GM23248 (cell line): Measurements from ENCODE around the gene TMTC3. TPM values are rescaled to one million over a fixed set of nuclear protein-coding genes. Genes with fewer than 3 reads are reported as not detected.
"Not testable (repeated sequence)": the region's sequence is repeated elsewhere in the genome, so short reads cannot be mapped to it uniquely, and the experiment has no call there.

Source experiments
- DNase-seq: peaks from one replicate; pipeline ENCODE4 v3.0.0-alpha.2; 2015
- H2AFZ ChIP-seq: fragments of 200-600 bp; sonication (generic); 2 replicates; pipeline ENCODE4 v1.6.1; 2016; ENCODE audit warnings: antibody characterized with exemption
- H3F3A ChIP-seq: fragments of 200-600 bp; sonication (generic); 2 replicates; pipeline ENCODE4 v1.6.1; 2016; ENCODE audit warnings: mild to moderate bottlenecking, antibody characterized with exemption, mixed run types; ENCODE audit not compliant: insufficient read depth
- H3K27ac ChIP-seq: fragments of 200-600 bp; sonication (generic); 2 replicates; pipeline ENCODE4 v1.5.1; 2016; ENCODE audit warnings: mild to moderate bottlenecking
- H3K27me3 ChIP-seq: fragments of 200-600 bp; sonication (generic); replicated peaks from 2 replicates; pipeline ENCODE4 v1.6.1; 2016; ENCODE audit warnings: mild to moderate bottlenecking; ENCODE audit not compliant: insufficient read depth
- H3K36me3 ChIP-seq: fragments of 200-600 bp; sonication (generic); 2 replicates; pipeline ENCODE4 v1.6.1; 2016; ENCODE audit warnings: low read depth, mild to moderate bottlenecking
- H3K4me1 ChIP-seq: fragments of 200-600 bp; sonication (generic); 2 replicates; pipeline ENCODE4 v1.6.1; 2016; ENCODE audit warnings: mild to moderate bottlenecking; ENCODE audit not compliant: insufficient read depth
- H3K4me2 ChIP-seq: fragments of 200-600 bp; sonication (generic); one replicate; pipeline ENCODE4 v1.6.1; 2016; ENCODE audit warnings: mild to moderate bottlenecking; ENCODE audit not compliant: unreplicated experiment
- H3K4me3 ChIP-seq: fragments of 200-600 bp; sonication (generic); 2 replicates; pipeline ENCODE4 v1.5.1; 2016; ENCODE audit warnings: mild to moderate bottlenecking
- H3K79me2 ChIP-seq: fragments of 200-600 bp; sonication (generic); 2 replicates; pipeline ENCODE4 v1.6.1; 2016; ENCODE audit warnings: mild to moderate bottlenecking; ENCODE audit not compliant: insufficient read depth
- H3K9ac ChIP-seq: fragments of 200-600 bp; sonication (generic); 2 replicates; pipeline ENCODE4 v1.6.1; 2016; ENCODE audit warnings: mild to moderate bottlenecking
- H3K9me2 ChIP-seq: fragments of 200-600 bp; sonication (generic); 2 replicates; pipeline ENCODE4 v1.6.1; 2016; ENCODE audit warnings: mixed run types, mild to moderate bottlenecking, moderate library complexity; ENCODE audit not compliant: insufficient read depth
- H3K9me3 ChIP-seq: fragments of 200-600 bp; sonication (generic); one replicate; pipeline ENCODE4 v1.6.1; 2017; ENCODE audit warnings: low read depth
- H4K20me1 ChIP-seq: fragments of 200-600 bp; sonication (generic); 2 replicates; pipeline ENCODE4 v1.6.0; 2016; ENCODE audit not compliant: insufficient read depth
- EZH2 ChIP-seq: fragments of 200-600 bp; sonication (generic); IDR thresholded peaks from 2 replicates; pipeline ENCODE4 v1.6.1; 2018; ENCODE audit warnings: antibody characterized with exemption, mild to moderate bottlenecking; ENCODE audit not compliant: insufficient read depth, poor library complexity, severe bottlenecking
- EZH2phosphoT487 ChIP-seq: fragments of 200-600 bp; sonication (generic); IDR thresholded peaks from 2 replicates; pipeline ENCODE4 v1.6.1; 2018; ENCODE audit warnings: antibody characterized with exemption, moderate library complexity, mild to moderate bottlenecking, low read depth; ENCODE audit not compliant: insufficient read depth
- WGBS, 2 experiments: methylation state at CpG; one replicate each; pipeline ENCODE4 v1.1.6; 2015 to 2017; ENCODE audit warnings: low lambda C conversion rate in 2 of 2, low coverage in 1 of 2; ENCODE audit errors: missing lambda C conversion rate in 2 of 2; 5-methylcytosine and 5-hydroxymethylcytosine counted together
- in situ Hi-C: fragments of 300-500 bp; cut with MboI; formaldehyde crosslinking; loops from 2 replicates; pipeline ENCODE4 v1.15.0; 2020
- polyA plus RNA-seq: library from polyadenylated mRNA; unstranded; fragments of >200 nt; fragmentation: Nextera tagmentation; extraction: Ambion mirVana; gene quantifications from 2 replicates; pipeline ENCODE4 v1.2.1, GENCODE V29; 2016
- total RNA-seq: library from RNA; depleted of rRNA; stranded (reverse); fragments of >200 nt; shearing (Covaris generic); gene quantifications from 2 replicates; pipeline ENCODE4 v1.2.3, GENCODE V29; 2014

The TMTC3 gene
- total and polyA plus RNA-seq, 2 experiments from 2014 or later = 35.7 to 59.1 TPM

DNA sequence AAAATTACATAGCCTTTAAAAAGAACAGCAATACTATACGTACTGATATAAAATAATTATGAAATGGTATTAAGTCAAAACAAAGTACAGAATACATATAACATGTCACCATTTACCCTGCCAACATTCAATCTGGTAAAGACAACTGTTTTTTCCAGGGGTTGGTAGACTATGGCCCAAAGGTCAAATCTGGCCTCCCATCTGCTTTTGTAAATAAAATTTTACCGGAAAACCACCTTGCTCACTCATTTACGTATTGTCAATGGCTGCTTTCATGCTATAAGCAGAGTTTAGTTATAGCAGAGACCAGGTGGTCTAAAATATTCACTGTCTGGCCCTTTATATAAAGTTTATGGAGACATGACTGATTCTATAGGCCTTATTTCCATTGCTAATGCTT, 14.3 kb upstream of the TMTC3 start:
- Histone ChIP-seq H4K20me1 (no peaks in the 10 kb centered on the region), H3K36me3 (peaks cover 35% of the 10 kb centered on the region), H3K27me3 (no peaks in the 10 kb centered on the region), H3K4me2 (no peak overlapping the region), H3K9me2 (no peaks in the 10 kb centered on the region), H2AFZ (no peak overlapping the region), H3K9ac (no peak overlapping the region), H3F3A (no peaks in the 10 kb centered on the region), H3K4me3 (no peak overlapping the region), H3K9me3 (no peaks in the 10 kb centered on the region), H3K27ac (no peak overlapping the region), H3K79me2 (no peaks in the 10 kb centered on the region), H3K4me1 (no peaks in the 10 kb centered on the region)
- DNase-seq = no peak
- WGBS, 2 experiments = 98 to 100% methylated on average over 3 of the region's 3 CpGs
- in situ Hi-C loops = no loop called here
- TF ChIP-seq EZH2 = no peak
- TF ChIP-seq EZH2phosphoT487 = no peak

GRCh38 chr12:88132392-88132791, 9.7 kb upstream of the TMTC3 start:
- in situ Hi-C loops = no loop called here

DNA sequence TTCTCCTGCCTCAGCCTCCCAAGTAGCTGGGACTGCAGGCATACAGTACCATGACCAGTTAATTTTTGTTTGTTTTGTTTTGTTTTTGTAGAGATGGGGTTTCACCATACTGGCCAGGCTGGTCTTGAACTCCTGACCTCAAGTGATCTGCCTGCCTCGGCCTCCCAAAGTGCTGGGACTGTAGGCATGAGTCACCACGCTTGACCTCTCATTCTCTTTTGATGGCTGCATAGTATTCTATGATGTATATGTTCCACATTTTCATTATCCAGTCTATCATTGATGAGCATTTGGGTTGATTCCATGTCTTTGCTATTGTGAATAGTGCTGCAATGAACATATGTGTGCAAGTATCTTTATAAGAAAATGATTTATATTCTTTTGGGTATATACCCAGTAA, 8.9 kb upstream of the TMTC3 start:
- peaks cover 28% of the 10 kb centered on the region for H3K36me3 ChIP-seq
- in situ Hi-C loops = not testable (repeated sequence)
- 93 to 97% methylated on average over 2 of the region's 2 CpGs for WGBS, 2 experiments

More at GRCh38 chr12:88132392-88132791, 9.7 kb upstream of the TMTC3 start:
- Histone ChIP-seq H3K9me3 (no peaks in the 10 kb centered on the region), H3F3A (no peaks in the 10 kb centered on the region), H3K4me1 (no peaks in the 10 kb centered on the region), H3K4me2 (no peak overlapping the region), H3K9ac (no peak overlapping the region), H3K27ac (no peak overlapping the region), H4K20me1 (no peaks in the 10 kb centered on the region), H3K9me2 (no peaks in the 10 kb centered on the region), H3K27me3 (no peaks in the 10 kb centered on the region), H3K36me3 (peaks cover 36% of the 10 kb centered on the region), H3K4me3 (no peak overlapping the region), H3K79me2 (no peaks in the 10 kb centered on the region), H2AFZ (no peak overlapping the region)
- TF ChIP-seq EZH2phosphoT487 (no peak), EZH2 (no peak)
- DNase-seq = no peak

GRCh38 chr12:88139711-88140110, 2.4 kb upstream of the TMTC3 start:
- DNase-seq, H3K27ac ChIP-seq, H3K27me3 ChIP-seq, H3K9ac ChIP-seq, H3K9me3 ChIP-seq, H4K20me1 ChIP-seq, H3K4me3 ChIP-seq, H2AFZ ChIP-seq, H3K9me2 ChIP-seq, H3F3A ChIP-seq, H3K4me2 ChIP-seq, in situ Hi-C loops: not testable (repeated sequence)
- Histone ChIP-seq H3K4me1 (peaks cover 12% of the 10 kb centered on the region), H3K79me2 (peaks cover 38% of the 10 kb centered on the region), H3K36me3 (peaks cover 16% of the 10 kb centered on the region; the same call in 1 of the 2 replicates)
- 97% methylated on average over 4 of the region's 4 CpGs for WGBS, 2 experiments

More for the DNA sequence above, 8.9 kb upstream of the TMTC3 start:
- H3K4me3 ChIP-seq, H3K27ac ChIP-seq, H3K79me2 ChIP-seq, H3F3A ChIP-seq, H3K9me3 ChIP-seq, H3K4me2 ChIP-seq, H2AFZ ChIP-seq, H3K9me2 ChIP-seq, H3K4me1 ChIP-seq, H3K9ac ChIP-seq, H4K20me1 ChIP-seq, DNase-seq, H3K27me3 ChIP-seq: not testable (repeated sequence)

DNA sequence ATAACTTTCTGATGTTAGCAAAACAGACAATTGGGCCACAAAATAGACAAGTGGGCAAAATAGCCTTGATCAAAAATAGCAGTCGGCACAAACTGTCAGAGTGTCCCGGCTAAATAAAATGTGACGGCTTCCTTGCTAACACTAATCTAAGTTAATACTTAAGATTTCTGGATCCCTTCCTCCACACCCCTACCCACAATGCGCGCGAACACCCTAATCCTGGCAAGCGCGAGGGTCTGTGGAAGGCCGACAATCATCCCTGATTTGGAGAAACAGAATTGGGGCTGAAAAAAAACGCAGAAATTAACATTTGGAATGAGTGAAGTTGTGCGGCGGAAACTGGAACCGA, 708 bp upstream of the TMTC3 start:
- Histone ChIP-seq H3K9me3 (no peaks in the 10 kb centered on the region), H3K4me1 (peaks cover 12% of the 10 kb centered on the region), H3K4me2 (peak overlapping the region; percentile 89), H3K79me2 (peaks cover 55% of the 10 kb centered on the region), H3K9ac (peak overlapping the region; percentile 87), H3K4me3 (peak overlapping the region; percentile 97), H4K20me1 (no peaks in the 10 kb centered on the region), H3K27me3 (no peaks in the 10 kb centered on the region), H3K9me2 (no peaks in the 10 kb centered on the region), H3K27ac (peak overlapping the region; percentile 82), H3F3A (no peaks in the 10 kb centered on the region), H3K36me3 (peaks cover 13% of the 10 kb centered on the region; the same call in 1 of the 2 replicates), H2AFZ (peak overlapping the region; percentile 98)
- TF ChIP-seq EZH2 = no peak
- TF ChIP-seq EZH2phosphoT487 = no peak
- DNase-seq = no peak
- WGBS, 2 experiments = 2% methylated on average over 13 of the region's 13 CpGs
- in situ Hi-C loops = no loop called here
